Smooth muscle cell of the brain vasculature (primary cell): Measurements from ENCODE around the gene MYO5B.
"Not testable (repeated sequence)": the region's sequence is repeated elsewhere in the genome, so short reads cannot be mapped to it uniquely, and the experiment has no call there.

Experiments
- DNase-seq: peaks from one replicate; pipeline ENCODE4 v3.0.0-alpha.2; 2012; ENCODE audit warnings: low read depth, low spot score

Gene MYO5B

GRCh38 chr18:50194631-50195532 lies at the start of gene MYO5B:
Gene MYO5B (minus strand): TSS chr18:50195147. CDS start chr18:50194793, 354 bp downstream.
- DNase-seq = no peak

GRCh38 chr18:50241768-50242167 lies 46.8 kb upstream of the MYO5B start:
- not testable (repeated sequence) for DNase-seq

GRCh38 chr18:50240080-50240563 lies 45.2 kb upstream of the MYO5B start:
- no peak for DNase-seq

GRCh38 chr18:50232419-50232818 lies 37.5 kb upstream of the MYO5B start:
- no peak for DNase-seq

- no peak for DNase-seq
Measured at GRCh38 chr18:50231621-50232020, 36.7 kb upstream of the MYO5B start.

- not testable (repeated sequence) for DNase-seq
Measured at GRCh38 chr18:50220249-50220648, 25.3 kb upstream of the MYO5B start.

GRCh38 chr18:50218432-50219197 lies 23.7 kb upstream of the MYO5B start:
- no peak for DNase-seq

- DNase-seq = no peak
Measured at GRCh38 chr18:50209311-50209710, 14.4 kb upstream of the MYO5B start.

- DNase-seq = no peak
Measured at GRCh38 chr18:50207722-50208121, 12.8 kb upstream of the MYO5B start.

- no peak for DNase-seq
Measured at GRCh38 chr18:50203801-50204604, 9.1 kb upstream of the MYO5B start.

DNA sequence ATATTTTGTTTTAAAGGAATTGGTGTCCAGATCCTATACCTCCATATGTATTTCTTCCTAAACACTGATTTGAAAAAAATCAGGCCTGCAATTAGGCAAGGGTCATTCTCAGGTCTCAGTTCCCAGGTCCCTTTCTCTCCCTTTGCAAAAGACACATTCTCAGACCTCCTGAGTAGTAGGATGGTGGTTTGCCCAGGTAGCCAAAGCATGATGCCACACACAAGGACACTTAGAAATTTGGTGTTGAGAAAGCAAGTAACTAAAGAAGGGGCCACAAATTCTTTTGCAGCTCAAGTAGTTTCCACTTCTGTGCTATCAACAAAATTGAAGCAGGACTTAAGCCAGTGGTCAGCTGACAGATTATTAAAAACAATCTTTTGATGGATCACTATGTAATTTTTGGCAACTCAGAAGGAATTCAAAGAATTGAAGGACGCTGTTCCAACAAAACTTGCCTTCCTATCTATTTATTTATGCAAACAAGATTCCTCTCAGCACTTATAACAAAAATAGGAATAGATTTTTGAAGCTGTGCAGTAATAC lies 6.6 kb upstream of the MYO5B start:
- DNase-seq = no peak

GRCh38 chr18:50199921-50200320 lies 5.0 kb upstream of the MYO5B start:
- no peak for DNase-seq

- DNase-seq = no peak
Measured at GRCh38 chr18:50199346-50199855, 4.5 kb upstream of the MYO5B start.

- no peak for DNase-seq
Measured at GRCh38 chr18:50196261-50196660, 1.3 kb upstream of the MYO5B start.

- no peak for DNase-seq
Measured at GRCh38 chr18:50195689-50196088, 742 bp upstream of the MYO5B start.

DNA sequence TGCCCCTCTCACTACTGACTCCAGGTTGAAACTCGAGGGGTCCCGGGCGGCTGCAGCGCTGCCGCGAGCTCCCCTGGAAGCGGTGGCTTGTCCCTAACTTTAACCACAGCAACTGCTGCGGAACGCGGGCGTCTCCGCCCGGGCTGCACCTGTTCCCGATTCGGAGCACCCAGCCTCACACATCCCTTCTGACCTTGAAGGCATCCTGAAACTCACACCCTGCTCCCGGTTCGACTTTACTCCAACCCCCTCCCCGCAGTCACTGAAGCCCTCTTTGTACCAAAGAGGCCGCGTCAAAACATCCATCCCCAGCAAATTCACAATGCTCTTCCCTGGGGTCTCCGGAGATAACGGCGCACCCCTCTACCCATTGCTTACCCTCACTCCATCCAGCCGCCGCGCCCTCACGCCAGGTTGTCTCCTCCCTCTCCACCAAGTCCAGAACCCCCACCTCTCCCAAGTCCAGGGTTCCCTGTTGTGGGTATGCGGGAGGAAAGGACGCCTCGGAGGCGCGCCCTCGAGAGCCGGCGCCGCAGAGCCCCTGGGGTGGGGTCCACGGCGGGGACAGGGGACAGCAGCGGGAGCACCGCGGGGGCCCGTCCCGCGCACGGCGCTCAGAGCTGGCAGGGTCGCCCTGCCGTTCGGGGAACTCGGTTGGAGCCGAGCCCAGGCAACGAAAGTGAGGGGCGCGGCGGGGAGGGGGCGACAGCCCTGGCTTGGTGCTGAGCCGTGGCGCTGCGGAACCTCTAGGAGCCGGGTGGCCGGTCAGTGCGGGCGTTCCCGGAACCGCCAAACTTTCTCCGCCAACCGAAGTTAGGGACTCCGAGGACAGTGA lies 934 bp downstream of the MYO5B start:
- DNase-seq = no peak

DNA sequence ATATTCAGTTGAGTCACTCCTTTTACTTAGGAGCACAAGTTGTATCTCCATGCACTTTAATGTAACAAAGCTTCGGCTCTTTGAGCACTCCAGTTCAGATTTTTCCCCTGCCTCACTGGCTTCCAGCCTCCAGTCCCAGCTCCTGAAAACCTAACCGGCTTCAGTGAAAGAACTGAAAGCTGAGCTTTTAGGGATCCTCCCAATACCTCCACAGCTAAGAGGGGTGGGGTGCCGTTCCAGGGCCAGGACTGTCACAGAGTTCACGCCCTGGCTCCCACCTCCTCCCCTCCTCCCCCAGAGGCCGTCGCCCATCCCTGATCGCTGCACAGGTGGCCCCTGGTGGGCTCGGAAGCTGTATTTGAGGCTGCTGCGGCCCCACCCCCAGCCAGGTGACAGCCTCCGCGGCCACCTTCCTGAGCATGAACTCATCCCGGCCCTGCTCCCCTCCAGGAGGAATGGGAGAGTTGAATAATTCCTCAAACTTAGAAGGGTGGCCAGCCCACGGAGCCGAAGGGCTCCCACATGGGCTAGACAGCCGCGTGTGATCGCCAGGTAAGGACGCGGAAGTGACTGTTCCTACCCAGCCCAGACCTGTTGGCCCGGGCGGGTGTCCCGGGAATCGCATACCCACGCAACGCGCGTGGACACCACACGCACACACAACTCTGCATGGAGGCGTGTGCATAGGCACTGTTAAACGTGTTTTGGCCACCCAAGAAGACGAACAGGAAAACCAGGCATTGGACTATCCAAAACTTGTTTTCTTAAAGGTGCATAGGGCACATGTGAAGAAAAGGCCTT lies 1.8 kb downstream of the MYO5B start:
- DNase-seq = no peak

DNA sequence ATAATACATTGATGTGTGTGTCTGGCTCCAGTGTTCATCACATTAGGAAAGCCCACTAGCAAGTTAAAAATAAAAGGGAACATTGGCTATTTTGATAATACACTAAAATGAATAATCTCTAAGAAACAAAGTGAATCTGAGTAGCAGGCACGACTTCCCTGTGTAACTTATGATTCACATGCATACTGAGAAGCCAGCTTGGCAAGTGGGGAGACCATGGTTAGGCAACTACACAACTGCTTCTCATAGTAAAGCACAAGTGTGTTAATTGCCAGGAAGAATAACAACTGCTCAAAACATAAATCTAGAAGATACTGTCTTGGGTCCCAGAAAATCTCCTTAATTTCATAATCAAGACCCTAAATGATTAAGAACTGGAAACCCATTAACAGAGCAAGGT lies 4.0 kb downstream of the MYO5B start:
- DNase-seq = no peak

DNA sequence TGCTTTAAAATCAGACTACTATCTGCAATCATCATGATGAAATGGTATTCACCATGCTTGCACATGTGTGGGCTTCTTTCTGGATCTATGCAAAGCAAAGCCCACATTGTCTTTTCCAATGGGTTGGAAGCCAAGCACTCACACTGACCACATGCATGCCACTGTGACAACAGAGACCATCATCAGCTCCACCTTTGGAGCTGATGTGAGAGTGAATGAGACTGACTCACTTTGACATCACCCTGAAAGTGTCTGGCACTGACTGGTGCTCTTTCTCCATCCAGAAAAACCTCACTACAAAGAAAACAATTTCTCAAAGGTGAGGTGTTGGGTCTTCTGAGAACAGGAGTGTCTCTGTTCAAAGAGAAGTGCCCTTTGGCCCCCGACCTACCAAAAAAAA lies 4.7 kb downstream of the MYO5B start:
- no peak for DNase-seq
